ENCODE results near the gene ZBTB1. TPM values are rescaled to one million over a fixed set of nuclear protein-coding genes. Genes with fewer than 3 reads are reported as not detected.

The ZBTB1 gene
- total and polyA plus RNA-seq, 2 donors (not counting 3 experiments of a cell fraction or from before 2014, with no cell fraction given), result 9.7 to 32.2 TPM

- H3K9ac ChIP-seq (replicated peaks; ENCODE audit: extremely low read depth, insufficient read depth, low read length), result peak within 1 kb of the TSS; percentile 59
- H3K79me2 ChIP-seq (ENCODE audit: control insufficient read depth, insufficient read depth, low read length), result no peaks in the 10 kb centered on the region
- H3K9me3 ChIP-seq (replicated peaks; ENCODE audit: control insufficient read depth, insufficient read depth, low read length), result no peaks in the 10 kb centered on the region
- DNase-seq (ENCODE audit: low read depth, low spot score) (peak; percentile 100), FAIRE-seq (peak; percentile 97)
- H3K36me3 ChIP-seq (ENCODE audit: control insufficient read depth in 2 of 2, extremely low read depth in 1 of 2, insufficient read depth in 2 of 2, low read length in 2 of 2), result no peaks in the 10 kb centered on the region
- H3K27me3 ChIP-seq (ENCODE audit: control insufficient read depth in 2 of 2, insufficient read depth in 2 of 2, low read length in 2 of 2), result peaks cover 26 to 29% of the 10 kb centered on the region in 2 experiments
- dilution Hi-C loops (cut with MboI; ENCODE audit: extremely low pct_ligation_motif_present, low sequenced_read_pairs) (no loop called here), intact Hi-C loops (cut with micrococcal nuclease) (loop anchor here (1.0 to 5.0 kb wide), 5 partner anchors 29 to 222 kb away; partner anchors contain the start of gene ZBTB25)
- ChIA-PET POLR2A (interaction anchor here (0.5 to 1.5 kb wide), 15 partner anchors 10 to 164 kb away, joined by 3 to 12 read pairs (median 4); partner anchors contain the start of genes MTHFD1 and ZBTB1), CTCF (interaction anchor here (0.7 to 5.7 kb wide), 20 partner anchors 9 to 370 kb away, joined by 3 to 64 read pairs (median 5); partner anchors contain the start of gene MTHFD1)
- H3K4me3 ChIP-seq (replicated peaks in 1 of 3; ENCODE audit: insufficient read depth in 1 of 3, low read depth in 1 of 3, low read length in 3 of 3), result peak within 1 kb of the TSS; percentile 50 to 68 (median 64)
- H2AFZ ChIP-seq (ENCODE audit: low read depth, low read length), result peak within 1 kb of the TSS; percentile 94
- H3K27ac ChIP-seq (ENCODE audit: insufficient read depth, low read depth, low read length), result peak within 1 kb of the TSS; percentile 38
- TF ChIP-seq POLR2A (IDR thresholded peaks at IDR 0.05; ENCODE audit: low read depth, low read length), result peak; percentile 74
- peak; percentile 76 for TF ChIP-seq POLR2AphosphoS5 (IDR thresholded peaks at IDR 0.05; ENCODE audit: insufficient read depth, low read depth, low read length)
- no peak for TF ChIP-seq FOS (IDR thresholded peaks at IDR 0.05; ENCODE audit: borderline replicate concordance, insufficient read depth, low read length)
- TF ChIP-seq MYC (IDR thresholded peaks at IDR 0.05; ENCODE audit: low read depth, low read length), result no peak
- peak; percentile 86 to 95 for TF ChIP-seq CTCF (IDR thresholded peaks at IDR 0.05; ENCODE audit: extremely low read depth in 1 of 2, insufficient read depth in 1 of 2, low read depth in 1 of 2, low read length in 2 of 2)
- TF ChIP-seq EZH2 (IDR thresholded peaks at IDR 0.05; ENCODE audit: borderline replicate concordance, low read depth, low read length, severe bottlenecking), result no peak
- no peak for TF ChIP-seq GATA2 (IDR thresholded peaks at IDR 0.05; ENCODE audit: insufficient read depth, insufficient read length, low read depth, low read length)
- TF ChIP-seq JUN (IDR thresholded peaks at IDR 0.05; ENCODE audit: borderline replicate concordance, insufficient read depth, insufficient read length, low read depth), result no peak
- TF ChIP-seq MAX (IDR thresholded peaks at IDR 0.05; ENCODE audit: insufficient read depth, insufficient read length), result peak; percentile 52
- H3K9me1 ChIP-seq (replicated peaks; ENCODE audit: control insufficient read depth, extremely low read depth, insufficient read depth, low read length), result no peaks in the 10 kb centered on the region
- H3K4me1 ChIP-seq (ENCODE audit: control insufficient read depth, extremely low read depth, insufficient read depth, low read length), result peaks cover 25% of the 10 kb centered on the region
- BruUV-seq (replicated peaks), result TSS peak; percentile 44
- no peaks in the 10 kb centered on the region for H4K20me1 ChIP-seq (replicated peaks; ENCODE audit: control insufficient read depth, extremely low read depth, insufficient read depth, low read length)
- H3K4me2 ChIP-seq (ENCODE audit: insufficient read depth, low read length), result peak within 1 kb of the TSS; percentile 93
These were observed 35.9 kb downstream of the ZBTB1 start, which contains the start of gene HSPA2 for GRCh38 chr14:64540208-64541202. Gene HSPA2, plus strand, starts transcription at chr14:64540741. Its CDS starts 109 bp downstream, at chr14:64540850.
